SIG-M5 treated with dmso at 0.1 percent for 504 hours (cell line): Measurements from ENCODE around the gene AGAP1.

ENCODE experiments used
- DNase-seq: peaks from one replicate; lab custom pipeline; 2025; ENCODE audit not compliant: unreplicated experiment; lab: John Stamatoyannopoulos, UW

The AGAP1 gene

DNA sequence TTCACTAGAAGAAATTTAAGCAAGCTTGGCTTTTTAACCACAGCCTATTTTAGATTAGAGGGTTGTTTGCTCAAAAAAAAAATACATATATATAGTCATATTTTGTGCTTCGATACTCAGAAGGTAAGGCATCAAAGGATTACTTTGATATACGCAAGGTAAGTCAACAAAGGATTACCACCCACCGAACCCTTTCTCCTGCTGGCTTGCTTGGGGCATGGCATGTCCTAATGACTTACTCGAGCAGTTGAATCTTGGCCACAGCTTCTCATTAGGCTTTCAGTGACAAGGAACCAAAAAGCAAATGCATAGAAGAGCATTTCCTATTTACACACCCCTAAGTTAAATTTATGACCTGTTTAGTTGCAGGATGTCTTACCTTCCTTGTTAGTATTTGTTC, 295.7 kb downstream of the AGAP1 start:
- DNase-seq: no peak

DNA sequence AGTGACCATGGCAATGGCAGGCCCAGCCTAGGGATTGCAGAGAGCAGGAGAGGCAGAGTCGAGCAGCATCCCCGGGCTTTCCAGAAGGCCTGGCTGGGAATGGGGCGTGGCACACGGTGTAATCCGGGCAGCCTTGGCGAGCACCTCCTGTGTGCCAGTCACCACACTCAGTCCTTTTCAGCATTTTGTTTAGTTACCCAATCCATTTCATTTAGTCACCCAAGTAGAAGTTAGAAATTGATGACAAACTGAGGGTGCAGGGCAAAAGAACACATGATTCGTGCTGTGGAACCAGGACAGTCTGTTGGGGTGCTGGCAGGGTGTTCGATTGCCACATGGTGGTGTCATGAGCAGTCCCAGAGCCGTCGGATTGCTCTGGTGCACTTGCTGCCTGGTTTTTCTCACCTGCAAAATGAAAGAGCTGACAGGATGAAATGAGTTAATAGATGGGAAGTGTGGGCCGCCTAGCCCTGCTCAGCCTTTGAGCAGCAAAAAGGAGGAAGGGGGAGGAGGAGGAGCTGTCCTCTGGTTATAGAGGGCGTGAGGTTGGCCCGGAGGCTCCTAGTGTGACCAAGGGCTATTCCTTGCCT, 299.4 kb downstream of the AGAP1 start:
- DNase-seq: peak; percentile 21

DNA sequence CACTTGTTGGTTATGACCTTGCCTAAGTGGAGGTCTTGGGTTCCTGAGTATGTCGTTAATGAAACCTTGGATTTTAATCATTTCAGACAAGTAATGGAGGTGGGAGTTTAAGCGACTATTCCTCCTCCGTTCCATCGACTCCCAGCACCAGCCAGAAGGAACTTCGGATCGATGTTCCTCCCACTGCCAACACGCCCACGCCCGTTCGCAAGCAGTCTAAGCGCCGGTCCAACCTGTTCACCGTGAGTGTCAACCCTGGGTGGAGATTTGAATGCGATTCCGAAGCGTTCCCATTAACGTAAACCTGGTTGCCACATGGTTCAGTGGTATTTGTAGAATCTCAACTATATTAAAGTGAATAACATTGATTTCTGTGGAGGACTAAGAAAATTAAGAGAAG, 305.4 kb downstream of the AGAP1 start:
- no peak for DNase-seq

GRCh38 chr2:235802542-235802941, 308.7 kb downstream of the AGAP1 start:
- DNase-seq: no peak

DNA sequence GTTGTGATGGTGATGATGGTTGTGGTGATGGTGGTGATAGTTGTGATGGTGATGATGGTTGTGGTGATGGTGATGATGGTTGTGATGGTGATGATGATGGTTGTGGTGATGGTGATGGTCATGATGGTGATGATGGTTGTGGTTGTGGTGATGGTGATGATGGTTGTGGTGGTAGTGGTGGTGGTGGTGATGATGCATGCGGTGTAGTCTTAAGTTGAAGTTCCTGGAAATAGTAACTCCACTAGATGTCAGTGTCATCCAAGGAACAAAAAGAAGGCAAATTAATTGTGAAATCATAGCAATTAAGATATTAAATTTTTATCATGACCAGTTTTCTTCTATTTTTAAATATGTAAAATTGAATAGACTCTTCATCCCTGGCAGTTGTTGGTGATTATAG, 309.2 kb downstream of the AGAP1 start:
- no peak for DNase-seq

GRCh38 chr2:235804676-235805075, 310.8 kb downstream of the AGAP1 start:
- no peak for DNase-seq

GRCh38 chr2:235806986-235807750, 313.3 kb downstream of the AGAP1 start:
- DNase-seq: no peak

DNA sequence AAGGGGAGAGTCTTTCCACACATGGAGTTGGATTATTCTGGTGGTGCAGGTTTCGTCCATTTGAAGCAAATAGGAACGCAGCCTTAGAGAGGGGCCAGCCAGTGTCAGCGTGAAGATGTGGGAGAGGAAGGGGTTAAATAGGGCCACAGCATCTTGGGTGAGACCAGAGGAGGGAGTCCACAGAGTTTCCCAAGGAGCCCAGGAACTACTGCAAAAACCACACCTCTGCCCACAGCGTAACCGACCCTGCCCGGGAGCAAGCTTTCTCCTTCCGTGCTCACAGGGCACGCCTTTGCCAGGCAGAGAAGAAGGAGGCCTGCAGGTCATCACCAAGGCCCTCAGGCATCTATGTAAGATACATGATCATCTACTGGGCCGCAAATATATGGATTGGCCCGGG, 314.5 kb downstream of the AGAP1 start:
- no peak for DNase-seq

DNA sequence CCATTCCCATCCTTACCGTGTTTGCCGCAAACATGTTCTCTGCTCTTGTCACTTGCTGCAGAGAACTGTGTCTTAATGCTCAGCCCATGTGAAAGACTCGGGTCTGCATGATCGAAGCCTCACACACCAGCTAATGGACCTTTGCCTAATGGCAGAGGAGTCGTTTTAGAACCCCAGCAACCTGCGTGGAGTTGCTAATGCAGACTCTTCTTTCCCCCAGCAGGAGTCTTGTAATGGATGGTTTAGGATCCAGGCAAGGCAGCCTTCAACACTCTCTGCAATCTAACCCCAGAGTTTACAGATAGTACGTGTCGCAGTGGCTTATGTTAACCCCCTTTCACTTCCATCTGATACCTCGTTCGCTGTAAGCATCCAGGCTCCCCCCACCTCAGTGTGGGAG, 316.4 kb downstream of the AGAP1 start:
- no peak for DNase-seq

GRCh38 chr2:235810846-235811245, 317.0 kb downstream of the AGAP1 start:
- no peak for DNase-seq

- no peak for DNase-seq
These were observed 317.8 kb downstream of the AGAP1 start for GRCh38 chr2:235811446-235812184.

- DNase-seq: no peak
These were observed 318.4 kb downstream of the AGAP1 start for GRCh38 chr2:235812185-235812665.

DNA sequence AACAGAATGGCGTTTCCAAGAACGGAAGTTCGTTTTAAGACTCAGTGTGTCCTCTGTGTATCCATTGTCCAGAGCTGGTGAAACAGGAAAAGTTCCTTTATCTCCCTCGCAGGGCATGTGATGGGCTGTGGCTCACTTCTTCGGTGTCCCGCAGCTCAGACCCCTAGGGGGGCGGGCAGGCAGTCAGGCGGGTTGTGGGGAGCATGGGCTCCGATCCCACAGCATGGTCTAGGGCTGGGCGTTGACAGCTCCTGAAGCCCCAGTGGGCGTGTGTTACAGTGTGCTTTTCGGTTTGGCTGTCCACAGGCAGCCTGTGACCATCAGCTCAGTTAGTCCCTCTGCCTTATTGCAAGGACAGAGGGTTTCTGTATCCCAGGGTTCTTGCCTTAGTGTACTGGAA, 319.6 kb downstream of the AGAP1 start:
- DNase-seq: no peak

GRCh38 chr2:235820571-235820970, 326.7 kb downstream of the AGAP1 start:
- DNase-seq: no peak

DNA sequence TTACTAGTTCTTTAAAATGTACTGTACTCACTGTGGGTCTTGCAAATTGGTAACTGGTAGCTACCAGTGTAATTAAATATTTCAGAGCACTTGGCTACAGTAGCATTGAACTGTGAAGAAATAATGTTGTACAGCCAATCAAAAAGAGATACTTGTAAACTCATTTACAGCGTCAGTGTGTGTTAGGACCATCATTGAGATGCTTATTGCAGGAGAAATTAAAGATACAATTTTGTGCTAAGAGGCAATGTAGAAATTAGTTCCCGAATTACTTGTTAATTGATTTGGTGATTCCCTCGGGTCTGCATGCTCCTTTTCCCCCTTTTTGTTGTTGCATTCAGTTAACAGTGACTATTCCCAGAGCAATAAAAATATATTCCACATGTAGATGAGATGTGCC, 330.5 kb downstream of the AGAP1 start:
- no peak for DNase-seq

- no peak for DNase-seq
These were observed 332.1 kb downstream of the AGAP1 start for GRCh38 chr2:235825946-235826345.

- no peak for DNase-seq
These were observed 333.0 kb downstream of the AGAP1 start for GRCh38 chr2:235826826-235827225.

GRCh38 chr2:235827585-235827992, 333.7 kb downstream of the AGAP1 start:
- DNase-seq: no peak

GRCh38 chr2:235829726-235830125, 335.9 kb downstream of the AGAP1 start:
- DNase-seq: no peak

- no peak for DNase-seq
These were observed 337.9 kb downstream of the AGAP1 start for GRCh38 chr2:235831755-235832154.

DNA sequence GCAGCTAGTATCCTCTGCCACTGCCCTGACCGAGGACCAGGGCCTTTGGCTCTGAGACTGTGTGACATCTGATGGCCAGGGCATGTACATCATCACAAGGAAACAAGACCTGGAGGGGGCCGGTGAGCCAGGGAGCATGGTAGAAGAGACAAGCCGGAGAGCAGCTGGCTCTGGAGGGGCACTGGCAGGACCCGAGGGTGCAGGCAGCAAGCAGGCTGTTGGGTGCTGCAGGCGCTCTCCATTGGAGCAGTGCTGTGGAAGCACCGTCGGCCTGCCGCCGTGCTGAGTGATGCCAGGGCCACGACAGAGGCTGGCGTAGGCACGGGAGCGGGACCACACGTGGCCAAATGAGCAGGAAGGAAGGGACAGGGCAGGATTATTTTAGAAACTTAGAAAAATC, 339.1 kb downstream of the AGAP1 start:
- no peak for DNase-seq
